ENCODE data around the gene SCML1. TPM values are rescaled to one million over a fixed set of nuclear protein-coding genes. Genes with fewer than 3 reads are reported as not detected.

The SCML1 gene
- total and polyA plus RNA-seq, 9 of the 15 experiments (the other 6 are each of a cell fraction or from before 2014, with no cell fraction given), result 0.01 to 0.04 (median 0.04) TPM; not detected in 6

DNA sequence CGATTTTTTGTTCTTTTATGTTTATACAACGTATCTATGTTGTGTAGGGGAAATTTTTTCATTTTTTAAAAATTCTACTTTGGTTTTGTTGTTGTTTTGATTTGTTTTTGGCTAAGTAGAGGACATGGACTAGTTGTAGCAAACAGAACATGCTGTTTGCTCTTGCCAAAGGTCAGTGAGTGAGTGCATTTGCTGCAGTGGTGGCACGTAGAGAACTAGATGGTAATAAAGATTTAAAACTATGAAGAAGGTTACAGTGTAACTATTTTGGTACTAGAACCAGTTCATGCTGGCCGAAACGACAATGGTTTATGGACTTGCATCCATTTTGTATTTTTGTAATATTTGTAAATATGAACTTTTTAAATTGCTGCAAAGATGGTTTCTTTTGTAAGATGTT is 1.9 kb upstream of the SCML1 start (continued):
- TF ChIP-seq ETV6 (IDR thresholded peaks at IDR 0.05; ENCODE audit: borderline replicate concordance in 1 of 2, low read depth in 2 of 2, low read length in 1 of 2) (no peak), ETV6 (CRISPR knock-in tag; IDR thresholded peaks at IDR 0.05; ENCODE audit: borderline replicate concordance) (no peak), ZNF668 (CRISPR knock-in tag; IDR thresholded peaks at IDR 0.05) (no peak), FOXJ3 (CRISPR knock-in tag; IDR thresholded peaks at IDR 0.05) (no peak), TEAD2 (tag; IDR thresholded peaks at IDR 0.05) (no peak), ETV1 (tag; conservative IDR thresholded peaks at IDR 0.05; ENCODE audit: low read depth) (no peak)

DNA sequence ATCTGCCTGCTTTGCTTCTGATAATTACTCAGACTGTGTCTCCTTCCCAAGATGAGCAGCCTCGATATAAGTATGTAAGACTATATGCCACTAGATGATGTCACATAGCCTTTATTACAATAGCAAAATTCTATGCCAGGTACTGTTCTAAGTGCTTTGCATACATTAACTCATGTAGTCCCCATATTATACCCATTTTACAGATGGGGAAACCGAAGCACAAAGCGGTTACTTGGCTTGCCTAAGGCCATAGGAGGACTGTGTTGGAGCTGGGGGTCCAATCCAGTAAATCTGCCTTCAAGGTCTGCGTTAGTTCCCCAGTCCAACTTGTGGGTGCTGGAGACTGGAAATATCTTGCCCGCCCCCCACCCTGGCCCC is 826 bp upstream of the SCML1 start:
- 9% methylated on average over 5 of the region's 5 CpGs for WGBS (ENCODE audit: insufficient coverage, low coverage, missing lambda C conversion rate)
- Histone ChIP-seq H3K79me2 (ENCODE audit: control insufficient read depth, insufficient read depth, low read length) (no peaks in the 10 kb centered on the region), H3K4me3 (peak overlapping the region; percentile 13; the same call in 1 of the 2 replicates), H3K27ac (ENCODE audit: extremely low read depth, low read depth, low read length) (no peak overlapping the region), H4K20me1 (replicated peaks; ENCODE audit: control insufficient read depth, insufficient read depth, low read length) (no peaks in the 10 kb centered on the region), H3K27me3 (ENCODE audit: control insufficient read depth in 2 of 2, insufficient read depth in 2 of 2, low read length in 2 of 2) (peaks cover 0 to 8% of the 10 kb centered on the region in 2 experiments; a peak in 1 of 5 replicates), H3K4me2 (ENCODE audit: insufficient read depth, low read length) (0 out of 2 replicates have a peak overlapping the region, but pooled peaks have one; percentile 21), H3K9me3 (replicated peaks; ENCODE audit: control insufficient read depth, insufficient read depth, low read depth, low read length) (no peaks in the 10 kb centered on the region; the same call in 1 of the 2 replicates), H3K36me3 (ENCODE audit: control insufficient read depth, insufficient read depth, low read length) (no peaks in the 10 kb centered on the region), H2AFZ (ENCODE audit: low read depth, low read length) (0 out of 2 replicates have a peak overlapping the region, but pooled peaks have one; percentile 24), H3K9me1 (ENCODE audit: control insufficient read depth, insufficient read depth, low read length) (no peaks in the 10 kb centered on the region), H3K4me1 (replicated peaks in 1 of 2; ENCODE audit: control insufficient read depth in 2 of 2, insufficient read depth in 2 of 2, low read length in 2 of 2) (no peaks in the 10 kb centered on the region; a peak in 1 of 5 replicates), H3K9ac (ENCODE audit: insufficient read depth in 1 of 2, low read depth in 2 of 2, low read length in 2 of 2) (no peak overlapping the region)
- no peak for DNase-seq (ENCODE audit: extremely low read depth in 1 of 4, low spot score in 3 of 4)
- in situ Hi-C loops (cut with MboI), result no loop called here
- intact Hi-C loops (cut with micrococcal nuclease), result no loop called here
- BruUV-seq (replicated peaks), result no TSS peak
- FAIRE-seq, result no peak
- ATAC-seq, result no peak
- ChIA-PET POLR2A (no interaction called here), CTCF (ENCODE audit: low intra/inter-chr PET ratio) (no interaction called here)
- peak; percentile 47; the same call in 1 of the 2 replicates for TF ChIP-seq BCOR (IDR thresholded peaks at IDR 0.05)
- TF ChIP-seq MAFG (tag; conservative IDR thresholded peaks at IDR 0.05), result no peak
- TF ChIP-seq RBM25 (IDR thresholded peaks at IDR 0.05; ENCODE audit: low read depth, low read length, severe bottlenecking), result peak; percentile 36
- TF ChIP-seq MCM3 (IDR thresholded peaks at IDR 0.05), result no peak

Data from K562 (cell line).